Liver (tissue), 9 donors: ENCODE measurements around the gene TMED5. TPM values are rescaled to one million over a fixed set of nuclear protein-coding genes. Genes with fewer than 3 reads are reported as not detected.

Experiments
- DNase-seq: peaks from one replicate; pipeline ENCODE4 v3.0.0-alpha.2; 2017; ENCODE audit warnings: low spot score
- H3K27ac ChIP-seq, 2 donors: one replicate each; pipeline ENCODE4 v1.7.0; 2013; ENCODE audit warnings: inconsistent platforms in 2 of 2, low read length in 2 of 2, control low read depth in 1 of 2, low read depth in 1 of 2, mild to moderate bottlenecking in 1 of 2
- H3K27me3 ChIP-seq, 4 donors: one replicate each; pipeline versions ENCODE4 v1.6.1 to v1.7.0; 2013; ENCODE audit warnings: low read length in 3 of 4, inconsistent platforms in 1 of 4, mild to moderate bottlenecking in 1 of 4, moderate library complexity in 1 of 4; ENCODE audit not compliant: control insufficient read depth in 4 of 4, insufficient read depth in 4 of 4
- H3K36me3 ChIP-seq, 4 donors: one replicate each; pipeline versions ENCODE4 v1.6.1 to v1.7.0; 2013; ENCODE audit warnings: low read length in 3 of 4, mild to moderate bottlenecking in 3 of 4, low read depth in 1 of 4, moderate library complexity in 1 of 4; ENCODE audit not compliant: control insufficient read depth in 4 of 4, insufficient read depth in 3 of 4
- H3K4me1 ChIP-seq, 4 donors: one replicate each; pipeline versions ENCODE4 v1.6.1 to v1.7.0; 2013; ENCODE audit warnings: low read length in 3 of 4, mild to moderate bottlenecking in 3 of 4, moderate library complexity in 1 of 4; ENCODE audit not compliant: control insufficient read depth in 4 of 4, insufficient read depth in 4 of 4
- H3K4me3 ChIP-seq, 3 donors: one replicate each; pipeline versions ENCODE4 v1.6.1 to v1.7.0; 2013; ENCODE audit warnings: low read length in 3 of 3, control low read depth in 1 of 3, low read depth in 1 of 3, mild to moderate bottlenecking in 1 of 3
- H3K9ac ChIP-seq, 2 donors: one replicate each; pipeline ENCODE4 v1.7.0; 2013; ENCODE audit warnings: low read length in 2 of 2, mild to moderate bottlenecking in 2 of 2, moderate library complexity in 2 of 2, control low read depth in 1 of 2, low read depth in 1 of 2
- H3K9me3 ChIP-seq, 4 donors: one replicate each; pipeline versions ENCODE4 v1.6.1 to v1.7.0; 2013; ENCODE audit warnings: low read length in 3 of 4; ENCODE audit not compliant: control insufficient read depth in 4 of 4
- EGR1 ChIP-seq, 2 donors: IDR thresholded peaks; 2 replicates each; pipeline ENCODE4 v1.6.1; 2016 to 2018; ENCODE audit warnings: antibody characterized with exemption in 2 of 2, low read depth in 2 of 2
- FOXA1 ChIP-seq: IDR thresholded peaks from 2 replicates; pipeline ENCODE4 v1.6.1; 2016; ENCODE audit warnings: antibody characterized with exemption
- GABPA ChIP-seq, 2 donors: IDR thresholded peaks in 1 of 2; conservative IDR thresholded peaks in 1 of 2; 2 replicates each; pipeline ENCODE4 v1.6.1; 2016; ENCODE audit warnings: antibody characterized with exemption in 2 of 2, mild to moderate bottlenecking in 1 of 2, moderate library complexity in 1 of 2
- HNF4A ChIP-seq, 2 donors: conservative IDR thresholded peaks; 2 replicates each; pipeline ENCODE4 v1.6.1; 2016; ENCODE audit warnings: antibody characterized with exemption in 2 of 2, mild to moderate bottlenecking in 2 of 2
- HNF4G ChIP-seq: IDR thresholded peaks from 2 replicates; pipeline ENCODE4 v1.6.1; 2016; ENCODE audit warnings: antibody characterized with exemption
- MAX ChIP-seq: IDR thresholded peaks from 2 replicates; pipeline ENCODE4 v1.6.1; 2016; ENCODE audit warnings: antibody characterized with exemption
- NR2F2 ChIP-seq: IDR thresholded peaks from 2 replicates; pipeline ENCODE4 v1.6.1; 2016; ENCODE audit warnings: antibody characterized with exemption
- RAD21 ChIP-seq, 2 donors: IDR thresholded peaks; 2 replicates each; pipeline ENCODE4 v1.6.1; 2016; ENCODE audit warnings: antibody characterized with exemption in 2 of 2, mild to moderate bottlenecking in 2 of 2
- REST ChIP-seq: IDR thresholded peaks from 2 replicates; pipeline ENCODE4 v1.6.1; 2016; ENCODE audit warnings: antibody characterized with exemption, mild to moderate bottlenecking
- YY1 ChIP-seq: IDR thresholded peaks from 2 replicates; pipeline ENCODE4 v1.6.1; 2016; ENCODE audit warnings: antibody characterized with exemption, mild to moderate bottlenecking
- WGBS: extraction: QIAGEN DNeasy Blood & Tissue Kit; methylation state at CpG from one replicate; pipeline ENCODE4 v1.1.7; 2013; 5-methylcytosine and 5-hydroxymethylcytosine counted together
- polyA plus RNA-seq, 2 donors: library from polyadenylated mRNA; stranded (reverse) in 1 of 2; unstranded in 1 of 2; fragments of 200-250 nt in 1 of 2; fragments of >200 nt in 1 of 2; fragmentation: Nextera tagmentation in 1 of 2; extraction: Ambion mirVana in 1 of 2; gene quantifications; one replicate each; pipeline versions ENCODE4 v1.2.1 to v1.2.3, GENCODE V29; 2013 to 2015
- total RNA-seq, 2 donors: library from RNA; depleted of rRNA; stranded (reverse); fragments of >200 nt; gene quantifications; one replicate each; pipeline ENCODE4 v1.2.3, GENCODE V29; 2014
- TF ChIP-seq, protein P1 (sequence below): IDR thresholded peaks from 2 replicates; pipeline ENCODE4 v1.6.1; 2016; ENCODE audit warnings: antibody characterized with exemption
- TF ChIP-seq, protein P2 (sequence below): IDR thresholded peaks from 2 replicates; pipeline ENCODE4 v1.6.1; 2016; ENCODE audit warnings: antibody characterized with exemption
- donor health status: healthy.
- donor health status: healthy.
- donor health status: healthy.
- donor health status: healthy.
- donor health status: healthy.

Gene TMED5
- total and polyA plus RNA-seq, 4 donors, result 72.9 to 121 (median 85.7) TPM

DNA sequence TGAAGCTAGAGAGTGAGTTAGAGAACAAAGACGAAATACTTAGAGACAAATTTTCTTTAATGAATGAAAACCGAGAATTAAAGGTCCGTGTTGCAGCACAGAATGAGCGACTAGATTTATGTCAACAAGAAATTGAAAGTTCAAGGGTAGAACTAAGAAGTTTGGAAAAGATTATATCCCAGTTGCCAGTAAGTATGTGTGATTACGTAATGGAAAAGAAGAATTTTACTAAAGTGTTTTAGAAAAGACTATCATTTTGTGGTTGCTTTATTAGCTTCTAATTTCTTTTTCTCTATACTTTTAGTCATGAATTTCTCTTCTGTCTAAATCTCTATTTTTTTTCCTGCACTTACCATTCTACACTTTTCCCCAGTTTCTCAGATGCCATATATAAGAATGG lies 27.0 kb upstream of the TMED5 start (continued):
- no peak for TF ChIP-seq REST
- no peak for TF ChIP-seq RAD21 (IDR thresholded peaks at IDR 0.05)
- TF ChIP-seq GABPA (IDR thresholded peaks at IDR 0.05 in 1 of 2, conservative IDR thresholded peaks at IDR 0.05 in 1 of 2), result no peak
- no peak for TF ChIP-seq MAX
- TF ChIP-seq, protein P1, sequence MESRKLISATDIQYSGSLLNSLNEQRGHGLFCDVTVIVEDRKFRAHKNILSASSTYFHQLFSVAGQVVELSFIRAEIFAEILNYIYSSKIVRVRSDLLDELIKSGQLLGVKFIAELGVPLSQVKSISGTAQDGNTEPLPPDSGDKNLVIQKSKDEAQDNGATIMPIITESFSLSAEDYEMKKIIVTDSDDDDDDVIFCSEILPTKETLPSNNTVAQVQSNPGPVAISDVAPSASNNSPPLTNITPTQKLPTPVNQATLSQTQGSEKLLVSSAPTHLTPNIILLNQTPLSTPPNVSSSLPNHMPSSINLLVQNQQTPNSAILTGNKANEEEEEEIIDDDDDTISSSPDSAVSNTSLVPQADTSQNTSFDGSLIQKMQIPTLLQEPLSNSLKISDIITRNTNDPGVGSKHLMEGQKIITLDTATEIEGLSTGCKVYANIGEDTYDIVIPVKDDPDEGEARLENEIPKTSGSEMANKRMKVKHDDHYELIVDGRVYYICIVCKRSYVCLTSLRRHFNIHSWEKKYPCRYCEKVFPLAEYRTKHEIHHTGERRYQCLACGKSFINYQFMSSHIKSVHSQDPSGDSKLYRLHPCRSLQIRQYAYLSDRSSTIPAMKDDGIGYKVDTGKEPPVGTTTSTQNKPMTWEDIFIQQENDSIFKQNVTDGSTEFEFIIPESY, result no peak

DNA sequence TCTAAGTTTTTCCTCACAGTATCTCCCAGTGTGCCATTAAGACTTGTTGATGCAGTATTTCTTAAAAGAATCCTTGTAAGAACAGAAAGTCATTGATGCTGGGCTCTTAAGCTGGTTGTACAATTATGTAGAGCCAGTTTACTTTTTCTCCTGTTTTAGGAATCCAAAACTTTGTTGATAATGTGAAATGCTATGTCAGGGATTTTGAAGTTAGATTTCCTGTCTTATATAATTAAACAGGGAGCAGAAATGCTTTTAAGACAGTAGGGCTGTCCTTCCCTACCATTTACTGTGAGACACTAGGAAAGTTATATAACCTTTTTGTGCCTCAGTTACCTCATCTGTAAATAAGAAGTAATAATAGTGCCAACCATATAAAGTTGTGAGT lies 26.3 kb upstream of the TMED5 start:
- peaks cover 1 to 19% (median 9%) of the 10 kb centered on the region in 4 donors for H3K4me1 ChIP-seq
- DNase-seq, result no peak
- peaks cover 0 to 6% (median 2%) of the 10 kb centered on the region in 4 donors for H3K36me3 ChIP-seq
- H3K9me3 ChIP-seq, result no peaks in the 10 kb centered on the region
- H3K27me3 ChIP-seq, result no peaks in the 10 kb centered on the region
- no peak overlapping the region for H3K4me3 ChIP-seq
- TF ChIP-seq HNF4G, result no peak
- no peak for TF ChIP-seq FOXA1
- TF ChIP-seq, protein P2, sequence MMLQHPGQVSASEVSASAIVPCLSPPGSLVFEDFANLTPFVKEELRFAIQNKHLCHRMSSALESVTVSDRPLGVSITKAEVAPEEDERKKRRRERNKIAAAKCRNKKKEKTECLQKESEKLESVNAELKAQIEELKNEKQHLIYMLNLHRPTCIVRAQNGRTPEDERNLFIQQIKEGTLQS, result no peak
- no peak for TF ChIP-seq EGR1 (IDR thresholded peaks at IDR 0.05; ENCODE audit: low read depth in 2 of 2)
- TF ChIP-seq YY1, result no peak
- no peak for TF ChIP-seq MAX
- TF ChIP-seq NR2F2, result no peak
- TF ChIP-seq GABPA (IDR thresholded peaks at IDR 0.05 in 1 of 2, conservative IDR thresholded peaks at IDR 0.05 in 1 of 2), result no peak
- H3K9ac ChIP-seq, result no peak overlapping the region
- H3K27ac ChIP-seq, result no peak overlapping the region

DNA sequence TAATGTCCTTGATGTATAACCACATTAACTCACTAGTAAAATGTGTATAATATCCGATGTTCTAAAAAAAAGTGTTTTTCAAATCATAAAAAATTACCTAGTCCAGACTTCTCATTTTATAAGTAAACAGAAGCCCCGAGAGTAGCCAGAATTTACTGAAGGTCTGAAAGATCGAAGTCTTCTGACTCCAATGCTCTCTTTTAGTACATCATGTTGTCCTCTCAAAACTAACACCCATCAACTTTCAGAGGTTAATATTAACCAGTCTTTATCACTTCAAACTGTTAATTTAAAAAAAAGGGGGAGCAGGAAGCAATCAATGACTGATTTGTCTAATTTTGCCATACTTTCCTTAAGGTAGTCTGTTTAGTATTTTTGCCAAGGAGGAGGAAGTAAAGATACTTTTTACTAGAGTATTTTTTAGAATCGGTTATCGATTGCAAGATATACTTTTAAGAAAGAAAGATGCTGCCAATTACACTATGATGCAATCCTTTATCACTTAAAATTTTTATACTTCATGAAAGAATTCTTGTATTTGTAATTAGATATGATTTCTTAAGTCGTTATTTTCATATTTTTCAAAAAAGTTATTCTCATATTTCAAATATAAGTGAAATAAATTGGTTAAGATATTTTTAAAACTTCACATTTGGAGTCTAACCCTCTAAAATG lies 25.8 kb upstream of the TMED5 start:
- TF ChIP-seq YY1, result no peak
- TF ChIP-seq MAX, result no peak
- TF ChIP-seq HNF4A (conservative IDR thresholded peaks at IDR 0.05), result peak; percentile 14 to 16
- Histone ChIP-seq H3K27me3 (no peaks in the 10 kb centered on the region), H3K9me3 (no peaks in the 10 kb centered on the region), H3K27ac (no peak overlapping the region), H3K4me3 (no peak overlapping the region), H3K4me1 (peaks cover 1 to 19% (median 9%) of the 10 kb centered on the region in 4 donors), H3K9ac (no peak overlapping the region), H3K36me3 (peaks cover 0 to 6% (median 2%) of the 10 kb centered on the region in 4 donors)
- WGBS, result 51% methylated on average over 6 of the region's 6 CpGs
- no peak for DNase-seq
